HG03103 (cell line): ENCODE data around the gene ARMC12.
"Not testable (repeated sequence)": the region's sequence is repeated elsewhere in the genome, so short reads cannot be mapped to it uniquely, and the experiment has no call there.

Experiments used
- ATAC-seq: cut with Tn5 transposase; IDR thresholded peaks from one replicate; pipeline ENCODE4 v1.9.1; 2021; ENCODE audit warnings: low read depth; ENCODE audit not compliant: unreplicated experiment

Gene ARMC12

GRCh38 chr6:35736982-35737412, at the start of gene ARMC12:
Gene ARMC12, plus strand, starts transcription at chr6:35737032. Its CDS starts 77 bp downstream, at chr6:35737109.
- ATAC-seq: no peak

GRCh38 chr6:35687658-35688604, 48.9 kb upstream of the ARMC12 start:
- peak; percentile 33 for ATAC-seq

- peak; percentile 83 for ATAC-seq
Measured at GRCh38 chr6:35688605-35689322, 48.1 kb upstream of the ARMC12 start, which contains the start of gene FKBP5. Gene FKBP5, minus strand, starts transcription at chr6:35688915. Its CDS starts 46,091 bp downstream, at chr6:35642824.

- ATAC-seq: not testable (repeated sequence)
Measured at GRCh38 chr6:35690006-35690405, 46.8 kb upstream of the ARMC12 start.

GRCh38 chr6:35690484-35690883, 46.3 kb upstream of the ARMC12 start:
- ATAC-seq: no peak

- no peak for ATAC-seq
Measured at GRCh38 chr6:35691027-35691824, 45.6 kb upstream of the ARMC12 start.

- no peak for ATAC-seq
Measured at GRCh38 chr6:35694462-35694861, 42.4 kb upstream of the ARMC12 start.

GRCh38 chr6:35698430-35698829, 38.4 kb upstream of the ARMC12 start:
- ATAC-seq: not testable (repeated sequence)

GRCh38 chr6:35698858-35699257, 38.0 kb upstream of the ARMC12 start:
- ATAC-seq: no peak

- ATAC-seq: no peak
Measured at GRCh38 chr6:35703554-35703953, 33.3 kb upstream of the ARMC12 start.

- no peak for ATAC-seq
Measured at GRCh38 chr6:35706468-35706867, 30.4 kb upstream of the ARMC12 start.

- ATAC-seq: no peak
Measured at GRCh38 chr6:35707714-35708407, 29.0 kb upstream of the ARMC12 start.

GRCh38 chr6:35708585-35708984, 28.2 kb upstream of the ARMC12 start:
- no peak for ATAC-seq

- no peak for ATAC-seq
Measured at GRCh38 chr6:35710241-35710847, 26.5 kb upstream of the ARMC12 start.

- no peak for ATAC-seq
Measured at GRCh38 chr6:35711731-35712130, 25.1 kb upstream of the ARMC12 start.

GRCh38 chr6:35713006-35713767, 23.6 kb upstream of the ARMC12 start:
- no peak for ATAC-seq

GRCh38 chr6:35716798-35717197, 20.0 kb upstream of the ARMC12 start:
- no peak for ATAC-seq

- ATAC-seq: no peak
Measured at GRCh38 chr6:35717449-35718374, 19.1 kb upstream of the ARMC12 start.
